HAP-1 (cell line): ENCODE results near the gene PLCB1.

Experiments
- DNase-seq, 2 experiments: peaks; one replicate each; pipeline ENCODE4 v3.0.0-alpha.2; 2016 to 2020; ENCODE audit warnings: low spot score in 2 of 2
- H3K27me3 ChIP-seq: fragments of 250-450 bp; sonication (Bioruptor Pico); 2 replicates; pipeline ENCODE4 v1.5.1; 2020; ENCODE audit warnings: low read depth, mild to moderate bottlenecking, moderate library complexity
- H3K36me3 ChIP-seq: fragments of 250-450 bp; sonication (Bioruptor Pico); replicated peaks from 2 replicates; pipeline ENCODE4 v1.5.1; 2020; ENCODE audit warnings: mild to moderate bottlenecking
- H3K4me1 ChIP-seq: fragments of 250-450 bp; sonication (Bioruptor Pico); 2 replicates; pipeline ENCODE4 v1.5.1; 2020; ENCODE audit warnings: mild to moderate bottlenecking
- H3K4me3 ChIP-seq: fragments of 250-450 bp; sonication (Bioruptor Pico); 2 replicates; pipeline ENCODE4 v1.5.1; 2020; ENCODE audit warnings: mild to moderate bottlenecking, moderate library complexity
- H3K9me3 ChIP-seq: fragments of 250-450 bp; sonication (Bioruptor Pico); 2 replicates; pipeline ENCODE4 v1.5.1; 2020; ENCODE audit warnings: mild to moderate bottlenecking, moderate library complexity
- in situ Hi-C: fragments of 300-500 bp; cut with MboI; formaldehyde crosslinking; loops from 3 replicates; pipeline ENCODE4 v1.14.3; 2020; ENCODE audit warnings: low sequenced_read_pairs, inconsistent platforms, mixed read lengths

Gene PLCB1

GRCh38 chr20:8853805-8854338, 721.8 kb downstream of the PLCB1 start:
- Histone ChIP-seq H3K36me3 (no peaks in the 10 kb centered on the region), H3K4me3 (no peak overlapping the region), H3K27me3 (no peaks in the 10 kb centered on the region), H3K9me3 (peaks cover 3% of the 10 kb centered on the region; the same call in 1 of the 2 replicates), H3K4me1 (no peaks in the 10 kb centered on the region)
- peak; percentile 43 to 69 for DNase-seq
- in situ Hi-C loops: no loop called here

GRCh38 chr20:8854571-8854970, 722.5 kb downstream of the PLCB1 start:
- no peak for DNase-seq
- in situ Hi-C loops: no loop called here
- Histone ChIP-seq H3K27me3 (no peaks in the 10 kb centered on the region), H3K4me3 (no peak overlapping the region), H3K4me1 (no peaks in the 10 kb centered on the region), H3K36me3 (no peaks in the 10 kb centered on the region), H3K9me3 (peaks cover 3% of the 10 kb centered on the region; the same call in 1 of the 2 replicates)

- peaks cover 3% of the 10 kb centered on the region for H3K4me1 ChIP-seq
- H3K9me3 ChIP-seq: peaks cover 3% of the 10 kb centered on the region; the same call in 1 of the 2 replicates
- no peak overlapping the region for H3K4me3 ChIP-seq
- in situ Hi-C loops: no loop called here
- H3K36me3 ChIP-seq: no peaks in the 10 kb centered on the region
- no peaks in the 10 kb centered on the region for H3K27me3 ChIP-seq
- no peak for DNase-seq
Measured at GRCh38 chr20:8855315-8855714, 723.2 kb downstream of the PLCB1 start.

GRCh38 chr20:8856668-8857067, 724.6 kb downstream of the PLCB1 start:
- Histone ChIP-seq H3K4me3 (no peak overlapping the region), H3K4me1 (peaks cover 6% of the 10 kb centered on the region), H3K27me3 (no peaks in the 10 kb centered on the region), H3K9me3 (peaks cover 3% of the 10 kb centered on the region; the same call in 1 of the 2 replicates), H3K36me3 (no peaks in the 10 kb centered on the region)
- no peak for DNase-seq
- in situ Hi-C loops: no loop called here

- in situ Hi-C loops: no loop called here
- Histone ChIP-seq H3K27me3 (no peaks in the 10 kb centered on the region), H3K4me3 (no peak overlapping the region), H3K9me3 (peaks cover 3% of the 10 kb centered on the region; the same call in 1 of the 2 replicates), H3K36me3 (no peaks in the 10 kb centered on the region), H3K4me1 (peaks cover 13% of the 10 kb centered on the region)
- no peak for DNase-seq
Measured at GRCh38 chr20:8858181-8858787, 726.2 kb downstream of the PLCB1 start.

GRCh38 chr20:8860011-8860495, 728.0 kb downstream of the PLCB1 start:
- peak in 1 of 2 experiments; percentile 60 for DNase-seq
- Histone ChIP-seq H3K36me3 (no peaks in the 10 kb centered on the region), H3K4me3 (no peak overlapping the region), H3K4me1 (peaks cover 13% of the 10 kb centered on the region), H3K27me3 (no peaks in the 10 kb centered on the region), H3K9me3 (peaks cover 3% of the 10 kb centered on the region; the same call in 1 of the 2 replicates)
- in situ Hi-C loops: no loop called here

GRCh38 chr20:8862092-8862491, 730.0 kb downstream of the PLCB1 start:
- H3K4me1 ChIP-seq: peaks cover 25% of the 10 kb centered on the region
- in situ Hi-C loops: no loop called here
- no peaks in the 10 kb centered on the region for H3K36me3 ChIP-seq
- DNase-seq: no peak
- H3K4me3 ChIP-seq: no peak overlapping the region
- no peaks in the 10 kb centered on the region for H3K9me3 ChIP-seq
- no peaks in the 10 kb centered on the region for H3K27me3 ChIP-seq

- in situ Hi-C loops: no loop called here
- Histone ChIP-seq H3K27me3 (no peaks in the 10 kb centered on the region), H3K4me1 (peaks cover 29% of the 10 kb centered on the region), H3K4me3 (no peak overlapping the region), H3K9me3 (no peaks in the 10 kb centered on the region), H3K36me3 (no peaks in the 10 kb centered on the region)
- no peak for DNase-seq
Measured at GRCh38 chr20:8865636-8866035, 733.6 kb downstream of the PLCB1 start.

- Histone ChIP-seq H3K4me1 (peaks cover 38% of the 10 kb centered on the region), H3K27me3 (no peaks in the 10 kb centered on the region), H3K36me3 (no peaks in the 10 kb centered on the region), H3K9me3 (no peaks in the 10 kb centered on the region), H3K4me3 (no peak overlapping the region)
- DNase-seq: peak; percentile 35 to 74
- in situ Hi-C loops: no loop called here
Measured at GRCh38 chr20:8867038-8867740, 735.1 kb downstream of the PLCB1 start.

GRCh38 chr20:8870652-8871051, 738.6 kb downstream of the PLCB1 start:
- DNase-seq: peak; percentile 37 to 85
- Histone ChIP-seq H3K9me3 (no peaks in the 10 kb centered on the region), H3K4me1 (peaks cover 31% of the 10 kb centered on the region), H3K27me3 (no peaks in the 10 kb centered on the region), H3K36me3 (no peaks in the 10 kb centered on the region), H3K4me3 (no peak overlapping the region)
- in situ Hi-C loops: no loop called here

GRCh38 chr20:8874437-8874836, 742.4 kb downstream of the PLCB1 start:
- Histone ChIP-seq H3K27me3 (no peaks in the 10 kb centered on the region), H3K9me3 (no peaks in the 10 kb centered on the region), H3K4me1 (peaks cover 14% of the 10 kb centered on the region), H3K36me3 (no peaks in the 10 kb centered on the region), H3K4me3 (no peak overlapping the region)
- DNase-seq: no peak
- in situ Hi-C loops: no loop called here

- H3K9me3 ChIP-seq: no peaks in the 10 kb centered on the region
- in situ Hi-C loops: no loop called here
- peaks cover 9% of the 10 kb centered on the region for H3K4me1 ChIP-seq
- no peak overlapping the region for H3K4me3 ChIP-seq
- no peaks in the 10 kb centered on the region for H3K36me3 ChIP-seq
- no peaks in the 10 kb centered on the region for H3K27me3 ChIP-seq
- no peak for DNase-seq
Measured at GRCh38 chr20:8875586-8875985, 743.5 kb downstream of the PLCB1 start.

GRCh38 chr20:8876366-8876765, 744.3 kb downstream of the PLCB1 start:
- H3K27me3 ChIP-seq: no peaks in the 10 kb centered on the region
- H3K4me3 ChIP-seq: no peak overlapping the region
- peaks cover 2% of the 10 kb centered on the region for H3K4me1 ChIP-seq
- no peak for DNase-seq
- in situ Hi-C loops: no loop called here
- H3K9me3 ChIP-seq: no peaks in the 10 kb centered on the region
- H3K36me3 ChIP-seq: no peaks in the 10 kb centered on the region

- Histone ChIP-seq H3K36me3 (no peaks in the 10 kb centered on the region), H3K4me3 (no peak overlapping the region), H3K27me3 (no peaks in the 10 kb centered on the region), H3K4me1 (no peaks in the 10 kb centered on the region; the same call in none of the 2 replicates), H3K9me3 (no peaks in the 10 kb centered on the region)
- in situ Hi-C loops: no loop called here
- no peak for DNase-seq
Measured at GRCh38 chr20:8877294-8877693, 745.2 kb downstream of the PLCB1 start.
